MM.1S (cell line): ENCODE measurements around the gene CPVL.

ENCODE experiments used
- CTCF ChIP-seq: fragments of 300-600 bp; sonication (generic); IDR thresholded peaks from 2 replicates; pipeline ENCODE4 v1.5.1; 2016; ENCODE audit warnings: antibody characterized with exemption, low read length, mixed read lengths
- EZH2 ChIP-seq: fragments of 300-600 bp; sonication (generic); optimal IDR thresholded peaks from 2 replicates; pipeline ENCODE3; 2017; ENCODE audit warnings: low read depth, mild to moderate bottlenecking, antibody characterized with exemption, low read length, mixed read lengths
- EZH2phosphoT487 ChIP-seq: fragments of 300-600 bp; sonication (generic); IDR thresholded peaks from 2 replicates; pipeline ENCODE4 v1.6.1; 2018; ENCODE audit warnings: antibody characterized with exemption, low read length

- TF ChIP-seq CTCF: no peak
- TF ChIP-seq EZH2phosphoT487: no peak
- no peak for TF ChIP-seq EZH2
These were observed 33.6 kb downstream of the CPVL start for GRCh38 chr7:29112721-29113120.
